ENCODE measurements around the gene RARS2.

RARS2 gene

DNA sequence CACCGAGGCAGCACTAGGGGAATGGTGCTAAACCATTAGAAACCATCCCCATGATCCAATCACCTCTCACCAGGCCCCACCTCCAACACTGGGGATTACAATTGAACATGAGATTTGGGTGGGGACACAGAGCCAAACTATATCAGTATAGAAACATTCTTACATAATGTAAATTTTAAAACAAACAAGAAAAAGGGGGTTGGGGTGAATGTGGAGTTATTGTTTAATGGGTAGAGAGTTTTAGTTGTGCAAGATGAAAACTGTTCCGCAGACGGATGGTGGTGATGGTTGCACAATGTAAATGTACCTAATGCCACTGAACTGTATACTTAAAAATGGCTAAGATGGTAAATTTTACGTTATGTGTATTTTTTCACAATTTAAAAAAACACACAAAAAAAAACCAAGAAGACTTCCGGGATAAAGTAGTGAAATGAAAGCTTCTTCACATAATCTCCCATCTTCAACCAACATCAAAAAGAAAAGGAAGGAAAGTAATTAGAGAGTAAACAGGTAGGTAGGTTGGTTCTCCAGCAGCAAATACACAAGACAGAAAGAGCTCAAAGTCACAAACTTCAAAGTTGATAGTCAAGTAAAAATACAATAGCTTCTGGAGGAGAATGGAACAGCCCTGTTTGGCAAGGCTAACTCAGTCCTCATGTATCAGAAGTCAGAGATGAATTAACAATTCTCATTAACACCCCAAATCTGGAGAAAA lies 16.3 kb downstream of the RARS2 start:
- DNase-seq, result no peak

DNA sequence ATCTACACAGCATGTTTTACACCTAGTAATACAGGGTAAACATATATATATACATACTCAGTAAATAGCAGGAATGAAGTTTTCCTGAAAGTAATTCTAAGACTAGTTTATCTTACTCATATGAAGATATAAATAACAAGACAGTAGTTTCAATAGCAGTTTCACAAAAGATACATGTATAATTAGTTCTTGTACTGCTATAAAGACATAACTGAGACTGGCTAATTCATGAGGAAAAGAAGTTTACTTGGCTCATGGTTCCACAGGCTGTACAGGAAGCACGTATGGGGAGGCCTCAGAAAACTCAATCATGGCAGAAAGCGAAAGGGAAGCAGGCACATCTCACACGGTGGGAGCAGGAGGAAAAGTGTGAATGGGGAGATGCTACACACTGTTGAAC lies 16.9 kb downstream of the RARS2 start:
- DNase-seq, result no peak

DNA sequence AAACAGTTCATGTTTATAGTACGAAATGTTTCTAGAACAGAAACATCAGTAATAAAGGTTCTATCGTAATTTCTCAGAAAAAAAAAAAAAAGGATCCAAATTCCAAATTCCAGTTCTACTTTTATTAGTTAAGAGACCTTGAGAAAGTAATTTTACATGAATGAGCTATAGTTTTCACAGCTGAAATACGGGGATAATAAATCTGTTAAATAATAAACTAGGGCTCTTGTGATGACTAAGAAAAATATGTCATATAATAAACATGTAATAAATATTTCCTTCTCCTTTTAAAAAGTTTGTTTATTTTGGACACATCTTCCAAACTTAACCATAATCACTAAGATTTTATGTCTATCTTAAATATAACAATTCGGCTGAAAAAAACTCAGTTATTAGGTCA lies 17.8 kb downstream of the RARS2 start:
- DNase-seq, result peak; percentile 11

DNA sequence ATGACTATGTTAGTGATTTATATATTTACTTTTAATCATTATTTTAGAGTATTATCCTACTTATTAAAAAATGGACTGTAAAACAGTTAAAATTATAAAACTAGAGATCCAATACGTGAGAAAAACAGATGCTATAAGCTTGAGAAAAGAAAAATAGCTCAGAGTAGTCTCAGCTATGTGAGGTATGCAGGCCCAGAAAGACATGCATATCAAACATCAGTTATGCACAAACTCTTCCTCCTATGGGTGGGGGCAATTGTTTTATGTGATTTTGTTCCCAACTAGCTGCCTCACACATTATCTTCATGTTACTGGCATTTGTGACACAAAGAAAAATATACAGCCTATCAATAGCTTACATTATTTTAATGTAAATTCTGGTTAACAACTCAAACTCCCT lies 28.8 kb downstream of the RARS2 start:
- DNase-seq, result peak; percentile 62

DNA sequence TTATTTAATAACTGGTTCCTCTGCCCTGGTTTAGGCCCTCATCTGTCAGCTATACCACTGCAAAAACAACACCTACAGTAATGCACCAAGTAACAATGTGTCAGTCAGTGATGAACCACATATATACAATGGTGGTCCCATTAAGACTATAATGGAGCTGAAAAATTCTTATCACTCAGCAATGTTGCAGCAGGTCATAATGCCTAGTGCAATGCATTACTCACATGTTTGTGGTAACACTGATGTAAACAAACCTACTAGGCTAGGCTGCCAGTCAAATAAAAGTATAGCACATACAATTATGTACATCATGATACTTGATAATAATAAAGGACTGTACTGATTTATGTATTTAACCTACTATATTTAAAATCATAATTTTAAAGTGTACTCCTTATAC lies 31.3 kb downstream of the RARS2 start:
- DNase-seq, result no peak

DNA sequence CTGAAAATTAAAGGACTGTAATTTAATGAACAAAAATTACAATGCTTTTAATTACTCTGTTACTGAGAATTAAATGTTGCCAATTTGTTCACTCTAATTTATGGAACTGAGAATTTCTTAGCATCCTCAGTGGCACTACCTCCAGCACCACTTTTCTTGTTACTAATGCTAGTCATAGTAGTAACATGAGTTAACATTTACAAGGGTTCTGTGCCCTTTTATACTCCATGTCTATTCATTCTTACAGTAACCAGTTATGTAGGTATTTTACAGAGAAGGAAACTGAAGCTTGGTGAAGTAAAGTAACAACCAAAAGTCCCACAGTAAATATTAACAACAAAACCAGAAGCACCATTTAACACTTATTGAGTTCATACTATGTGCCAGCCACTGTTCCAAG lies 34.3 kb downstream of the RARS2 start:
- DNase-seq, result no peak

DNA sequence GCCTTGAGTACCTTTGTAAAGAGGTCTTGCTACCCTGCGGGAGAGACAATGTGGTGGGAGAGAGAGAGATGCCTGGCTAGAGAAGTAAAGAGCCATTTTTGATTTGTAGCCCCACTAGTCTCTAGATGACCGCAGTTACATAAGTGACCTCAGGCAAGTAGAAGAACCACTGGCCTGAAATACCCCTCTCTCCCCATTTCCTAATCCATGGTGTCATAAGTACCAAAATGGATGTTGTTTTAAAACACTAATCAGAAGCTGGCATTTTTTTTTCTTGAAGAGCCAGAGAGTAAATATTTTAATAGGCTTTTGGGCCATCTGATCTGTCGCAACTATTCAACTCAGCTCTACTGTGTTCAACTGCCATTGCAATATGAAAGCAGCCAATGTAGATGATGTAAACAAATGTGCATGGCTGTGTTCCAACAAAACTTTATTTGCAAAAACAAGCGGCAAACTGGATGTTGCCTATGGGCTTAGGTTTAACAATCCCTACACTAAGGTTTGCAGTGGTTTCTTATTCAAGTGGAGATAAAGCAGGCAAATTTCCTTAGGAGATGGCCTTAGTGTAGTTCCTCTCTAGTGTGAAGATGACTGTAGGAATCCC lies 36.5 kb downstream of the RARS2 start:
- DNase-seq, result no peak

DNA sequence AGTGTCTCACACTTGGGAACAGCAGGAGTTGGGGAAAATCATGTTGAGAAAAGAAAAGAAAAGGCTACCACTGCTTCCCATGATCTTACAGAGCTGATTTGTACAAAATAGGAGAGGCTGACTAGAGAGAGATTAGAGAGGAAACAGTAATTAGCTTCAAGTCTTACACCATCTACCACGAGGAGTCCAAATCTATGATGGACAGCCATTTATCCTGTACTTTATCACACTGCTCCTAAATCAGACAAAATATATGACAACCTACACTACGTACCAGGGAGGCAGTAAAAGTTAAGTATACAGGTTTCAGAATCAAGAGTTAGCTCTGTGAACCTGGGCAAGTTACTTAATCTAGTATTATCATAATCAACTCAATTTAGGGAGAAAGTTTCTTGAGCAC lies 38.0 kb downstream of the RARS2 start:
- no peak for DNase-seq

DNA sequence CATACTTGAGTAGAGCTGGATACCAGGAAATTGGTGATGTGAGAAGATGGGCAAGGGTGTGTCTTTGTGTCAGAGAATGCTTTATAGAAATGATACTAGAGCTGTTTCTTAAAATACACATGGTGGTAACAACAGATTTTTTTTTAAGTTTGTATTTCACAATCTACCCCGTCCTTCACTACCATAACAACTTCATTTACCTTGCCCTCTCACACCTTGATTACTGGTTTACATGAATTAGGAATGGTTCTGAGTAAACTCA lies 45.4 kb downstream of the RARS2 start:
- DNase-seq, result no peak

DNA sequence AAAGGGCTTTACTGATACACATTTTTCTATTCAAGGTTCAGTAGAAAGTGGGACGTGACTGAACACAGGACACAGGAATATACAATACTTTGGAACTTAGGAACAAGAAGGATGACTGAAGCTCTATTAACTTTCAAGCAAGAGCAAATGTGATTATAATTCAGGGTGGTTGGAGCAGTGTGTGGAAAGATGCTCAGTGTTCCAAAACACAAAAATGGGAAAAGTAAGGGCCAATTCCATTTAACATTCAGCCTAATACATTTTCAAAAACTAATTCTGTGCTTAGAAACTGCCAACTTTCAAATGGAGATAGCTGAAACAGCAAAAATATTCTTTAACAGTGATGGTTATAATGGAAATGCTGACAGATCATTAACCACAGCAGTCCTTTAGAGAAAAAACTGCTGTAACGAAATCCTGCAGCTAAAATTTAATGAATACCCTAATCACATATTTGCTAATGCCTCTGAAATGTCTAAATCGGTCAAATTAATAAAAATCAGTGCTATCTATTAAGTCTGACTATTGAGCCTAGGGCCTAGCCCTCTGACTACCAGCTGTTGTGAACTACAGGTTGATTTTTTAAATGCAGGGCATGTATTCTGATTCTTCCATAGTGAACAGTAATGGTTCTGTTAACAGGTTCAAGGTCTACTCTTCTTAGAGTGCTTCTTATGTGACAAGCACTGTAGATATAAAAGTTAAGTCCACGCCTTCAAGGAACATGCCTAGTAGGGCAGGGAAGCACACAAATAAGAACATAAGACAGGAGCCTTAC lies 45.9 kb downstream of the RARS2 start:
- no peak for DNase-seq

DNA sequence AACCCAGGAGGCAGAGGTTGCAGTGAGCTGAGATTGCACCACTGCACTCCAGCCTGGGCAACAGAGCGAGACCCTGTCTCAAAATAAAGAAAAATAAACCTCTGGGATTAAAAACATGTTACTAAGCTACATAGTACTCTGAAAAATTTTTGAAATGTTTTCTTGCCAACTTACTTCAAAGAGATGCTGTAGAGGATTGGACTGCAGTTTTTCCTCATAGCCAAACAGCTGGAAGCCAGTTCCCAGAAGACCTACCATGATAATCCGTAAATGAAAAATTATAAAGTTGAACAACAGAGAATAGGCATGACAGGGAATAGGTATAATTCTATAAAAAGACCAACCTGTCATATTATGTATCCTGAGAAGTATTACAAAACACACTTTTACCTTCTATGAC lies 48.0 kb downstream of the RARS2 start:
- peak; percentile 8 for DNase-seq

DNA sequence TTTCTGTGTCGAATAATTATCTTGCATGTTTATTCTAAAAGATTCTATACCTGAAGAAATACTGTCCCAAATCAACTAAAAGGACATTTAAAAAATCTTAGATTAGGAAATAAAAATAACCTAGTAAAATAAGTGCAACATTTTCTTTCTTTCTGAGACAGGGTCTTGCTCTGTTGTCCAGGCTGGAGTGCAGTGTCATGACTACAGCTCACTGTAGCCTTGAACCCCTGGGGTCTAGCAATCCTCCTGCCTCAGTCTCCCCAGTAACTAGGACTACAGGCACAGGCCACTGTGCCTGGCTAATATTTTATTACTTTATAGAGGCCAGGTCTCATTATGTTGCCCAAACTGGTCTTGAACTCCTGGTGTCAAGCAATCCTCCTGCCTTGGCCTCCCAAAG lies 48.7 kb downstream of the RARS2 start:
- DNase-seq, result no peak

DNA sequence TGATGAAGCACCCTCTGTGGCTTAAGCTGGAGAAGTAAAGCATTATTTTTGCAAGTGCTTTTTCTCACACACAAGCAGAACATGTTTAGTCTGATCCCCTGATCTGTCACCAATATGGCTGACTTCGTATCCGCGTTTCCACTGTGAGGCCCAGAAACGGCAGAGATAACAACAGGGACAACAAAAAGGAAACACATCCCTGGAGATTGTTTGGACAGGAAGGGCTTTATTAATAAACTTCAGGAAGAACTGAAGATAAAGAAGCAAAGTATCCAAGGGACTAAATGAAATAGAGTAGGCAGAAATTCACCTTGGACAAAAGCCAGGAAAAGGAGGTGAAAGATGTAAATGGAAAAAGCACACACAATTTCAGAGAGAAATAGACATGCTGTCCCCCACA lies 49.2 kb downstream of the RARS2 start:
- DNase-seq, result no peak

DNA sequence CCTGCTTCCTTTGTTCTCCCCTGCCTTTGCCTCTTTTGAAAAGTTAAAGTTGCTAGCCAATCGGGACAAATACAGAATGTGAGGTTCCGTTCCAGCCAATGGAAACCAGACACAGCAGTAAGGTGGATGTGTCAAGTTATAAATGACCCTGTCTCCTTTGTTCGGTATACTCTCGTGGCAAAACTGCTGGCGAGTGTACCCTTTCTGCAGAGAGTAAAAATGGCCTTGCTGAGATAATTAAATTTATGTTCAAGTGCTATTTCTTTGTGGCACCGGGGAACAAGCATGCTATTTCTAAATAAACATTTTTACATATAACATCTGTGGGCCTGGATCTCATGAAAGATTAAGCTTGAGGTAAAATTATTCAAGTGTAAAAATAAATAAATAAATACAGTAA lies 50.2 kb downstream of the RARS2 start:
- no peak for DNase-seq

DNA sequence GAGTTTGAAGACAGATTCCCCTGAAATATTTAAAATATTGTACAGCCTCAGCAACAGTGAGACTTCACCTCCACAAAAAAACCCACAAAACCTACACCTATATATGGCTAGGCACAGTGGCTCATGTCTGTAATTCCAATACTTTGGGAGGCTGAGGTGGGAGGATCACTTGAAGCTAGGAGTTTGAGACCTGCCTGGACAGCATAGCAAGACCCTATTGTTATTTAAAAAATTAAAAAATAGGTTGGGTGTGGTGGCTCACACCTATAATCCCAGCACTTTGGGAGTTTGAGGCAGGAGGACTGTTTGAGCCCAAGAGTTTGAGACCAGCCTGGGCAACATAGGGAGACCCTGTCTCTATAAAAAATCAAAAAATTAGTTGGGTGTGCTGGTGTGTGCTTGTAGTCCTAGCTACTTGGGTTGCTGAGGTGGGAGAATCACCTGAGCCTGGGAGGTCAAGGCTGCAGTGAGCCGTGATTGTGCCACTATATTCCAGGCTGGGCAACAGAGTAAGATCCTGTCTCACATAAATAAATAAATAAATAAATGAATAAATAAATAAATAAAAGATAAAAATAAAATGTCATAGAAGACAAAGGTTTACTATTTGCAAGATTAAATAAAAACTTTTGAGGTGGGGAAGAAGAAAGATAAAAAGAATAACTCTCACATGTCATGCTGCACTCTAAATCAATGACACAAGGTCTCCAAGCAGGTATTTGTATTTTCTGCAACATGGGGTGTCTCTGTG lies 51.1 kb downstream of the RARS2 start:
- no peak for DNase-seq

DNA sequence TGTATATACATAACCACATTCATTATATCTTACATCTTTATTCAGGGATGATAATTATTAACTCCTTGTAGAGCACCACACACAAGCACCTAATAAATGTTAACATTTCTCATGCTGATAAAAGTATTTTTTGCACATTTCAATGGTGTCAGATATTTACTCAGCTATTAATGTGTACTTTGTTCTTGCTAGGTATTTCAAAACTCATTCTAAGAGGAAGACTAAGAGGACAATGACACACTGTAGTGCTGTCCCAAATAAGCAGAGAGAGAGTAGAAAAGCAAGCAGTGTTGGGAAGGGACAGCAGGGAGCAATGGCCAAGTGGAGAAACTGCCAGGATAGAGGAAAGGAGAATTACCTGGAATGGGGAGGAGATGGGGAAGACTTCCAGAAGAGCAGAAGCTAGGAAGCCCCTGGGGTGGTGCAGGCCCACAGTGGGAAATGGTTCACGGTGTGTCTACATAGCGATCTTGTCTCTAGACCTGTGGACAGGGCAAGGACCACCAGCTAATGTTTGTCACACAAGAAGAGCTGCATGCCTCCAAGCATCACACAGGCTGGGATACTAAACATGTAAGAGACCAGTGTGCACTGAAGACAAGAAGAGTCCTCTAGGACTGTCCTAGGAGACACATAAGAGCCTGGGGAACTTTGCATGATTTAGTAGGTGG lies 55.3 kb downstream of the RARS2 start:
- no peak for DNase-seq

DNA sequence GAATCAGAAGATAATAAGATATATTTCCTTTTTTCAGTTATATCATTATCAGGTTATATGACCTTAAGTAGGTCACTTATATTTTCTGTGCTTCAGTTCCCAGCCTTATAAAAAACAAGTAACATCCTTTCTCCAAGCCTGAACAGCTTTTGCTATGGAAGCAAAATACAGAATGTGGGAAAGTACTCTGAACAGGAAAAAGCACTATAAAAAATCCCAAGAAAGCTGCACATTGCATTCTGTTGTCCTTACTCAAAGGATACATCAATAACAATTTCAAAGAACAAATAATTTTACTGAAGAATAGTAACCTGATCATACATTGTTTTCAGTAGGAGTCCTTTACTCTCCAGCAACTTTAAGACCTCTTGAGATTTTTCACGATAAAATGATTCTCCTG lies 60.6 kb downstream of the RARS2 start:
- no peak for DNase-seq

DNA sequence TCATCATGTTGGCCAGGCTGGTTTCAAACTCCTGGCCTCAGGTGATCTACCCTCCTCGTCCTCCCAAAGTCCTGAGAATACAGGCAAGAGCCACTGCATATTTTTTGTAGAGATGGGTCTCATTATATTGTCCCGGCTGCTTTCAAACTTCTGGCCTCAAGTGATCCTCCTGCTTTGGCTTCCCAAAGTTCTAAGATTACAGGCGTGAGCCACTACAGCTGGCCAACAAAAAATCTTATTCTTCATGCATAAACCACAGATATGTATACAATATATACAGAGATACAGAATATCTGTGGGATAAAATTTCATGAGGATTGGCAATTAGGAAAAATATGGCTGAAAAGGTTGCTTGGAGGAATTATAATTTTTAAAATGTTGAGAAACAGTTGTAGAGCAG lies 67.1 kb downstream of the RARS2 start:
- DNase-seq, result no peak

DNA sequence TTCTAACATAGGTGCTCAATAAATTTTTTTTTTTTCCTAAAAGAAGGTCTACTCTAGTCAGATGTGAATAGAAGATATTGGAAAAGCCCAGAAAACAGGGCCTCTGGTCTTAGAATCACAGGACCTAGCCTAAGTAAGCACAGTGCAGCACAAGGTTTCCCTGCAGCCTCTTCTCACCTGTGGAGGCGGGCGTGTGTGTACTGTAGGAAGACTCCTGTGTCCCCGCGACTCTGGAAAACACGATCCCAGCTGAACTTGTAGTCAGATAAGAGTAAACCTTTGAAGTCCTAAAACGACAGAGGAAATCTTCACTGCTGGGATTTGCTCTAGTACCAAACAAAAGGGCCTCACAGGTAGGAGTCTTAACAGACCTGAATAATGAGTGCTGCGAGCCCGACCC lies 71.3 kb downstream of the RARS2 start:
- DNase-seq, result no peak

DNA sequence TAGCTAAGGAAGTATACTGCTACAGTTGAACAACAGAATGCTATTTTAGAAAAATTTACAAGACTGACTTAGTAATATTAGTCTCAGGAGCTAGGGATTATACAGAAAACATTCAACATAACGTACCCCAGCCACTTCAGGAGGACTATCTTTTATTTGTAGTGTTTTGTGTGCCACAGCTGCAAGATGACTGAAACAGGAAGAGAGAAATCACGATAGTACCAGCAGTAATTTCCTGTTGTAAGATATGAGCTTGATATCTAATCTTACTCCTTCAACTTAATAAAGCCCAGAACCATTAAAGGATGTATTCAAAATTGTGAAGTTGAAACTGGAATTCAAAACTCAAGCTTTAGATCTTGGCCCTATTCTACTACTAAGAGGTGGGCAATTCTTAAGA lies 75.0 kb downstream of the RARS2 start:
- DNase-seq, result no peak

DNA sequence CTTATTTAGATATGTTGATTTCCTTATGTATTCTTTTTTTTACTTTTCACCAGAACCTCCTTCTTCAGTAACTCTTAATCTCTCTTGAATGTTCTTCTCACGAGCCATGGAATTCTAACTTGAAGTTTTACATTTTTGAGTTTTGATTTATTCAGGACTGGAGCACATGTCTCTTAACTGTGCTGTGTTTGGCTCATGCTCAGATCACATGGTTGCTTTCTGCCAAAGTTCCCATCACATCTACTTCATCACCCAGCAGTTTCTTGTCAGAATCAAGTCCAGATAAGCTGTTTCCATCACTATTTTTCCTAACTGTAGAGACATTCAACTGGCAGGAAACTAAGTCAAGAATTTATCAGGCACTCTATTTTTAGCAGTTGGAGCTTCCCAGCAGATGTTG lies 85.3 kb downstream of the RARS2 start:
- DNase-seq, result peak; percentile 15

DNA sequence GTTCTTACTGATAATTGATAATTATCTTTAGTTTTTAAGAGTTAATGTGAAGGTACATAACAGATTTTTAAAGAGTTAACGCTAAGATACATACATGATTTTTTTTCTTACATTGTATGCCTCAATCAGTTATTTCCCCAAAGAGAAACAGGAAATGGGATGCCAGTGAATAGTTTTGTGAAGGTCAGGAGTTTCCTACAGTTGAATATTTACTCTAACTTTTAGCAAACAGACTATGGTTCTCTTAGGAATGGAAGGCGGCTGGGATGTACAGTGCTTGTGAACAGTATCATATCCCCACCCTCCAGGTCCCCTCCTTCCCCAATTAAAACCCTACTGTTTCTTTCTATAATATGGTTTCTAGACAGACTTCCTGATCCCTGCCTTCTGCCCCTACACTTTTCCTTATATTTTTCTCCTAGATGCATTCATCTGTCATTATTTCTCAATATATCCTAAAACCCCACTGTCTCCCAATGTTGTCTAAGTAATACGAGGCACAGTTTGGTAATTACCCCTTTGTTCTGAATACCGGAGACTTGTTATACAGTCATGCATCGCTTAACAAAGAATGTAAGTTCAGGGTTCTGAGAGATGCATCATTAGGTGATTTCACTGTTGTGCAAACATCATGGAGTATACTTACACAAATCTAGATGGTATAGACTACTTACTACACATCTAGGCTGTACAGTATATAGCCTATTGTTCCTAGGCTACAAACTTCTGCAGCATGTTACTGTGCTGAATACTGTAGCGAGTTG lies 87.8 kb downstream of the RARS2 start:
- no peak for DNase-seq
